Thyroid gland (tissue), 4 donors: ENCODE measurements around the gene FNDC3B.

Experiments used
- CTCF ChIP-seq, 6 experiments: fragments of 200-600 bp in 3 of 6; fragments of 450-650 bp in 3 of 6; sonication (generic) in 3 of 6; IDR thresholded peaks; one replicate each; pipeline ENCODE4 v1.5.1; 2016 to 2019; ENCODE audit warnings: antibody characterized with exemption in 6 of 6, mild to moderate bottlenecking in 2 of 6, inconsistent platforms in 1 of 6, moderate library complexity in 1 of 6
- POLR2A ChIP-seq, 2 donors: fragments of 450-650 bp; IDR thresholded peaks; one replicate each; pipeline ENCODE4 v1.6.1; 2017; ENCODE audit warnings: antibody characterized with exemption in 2 of 2, mild to moderate bottlenecking in 2 of 2, moderate library complexity in 1 of 2

DNA sequence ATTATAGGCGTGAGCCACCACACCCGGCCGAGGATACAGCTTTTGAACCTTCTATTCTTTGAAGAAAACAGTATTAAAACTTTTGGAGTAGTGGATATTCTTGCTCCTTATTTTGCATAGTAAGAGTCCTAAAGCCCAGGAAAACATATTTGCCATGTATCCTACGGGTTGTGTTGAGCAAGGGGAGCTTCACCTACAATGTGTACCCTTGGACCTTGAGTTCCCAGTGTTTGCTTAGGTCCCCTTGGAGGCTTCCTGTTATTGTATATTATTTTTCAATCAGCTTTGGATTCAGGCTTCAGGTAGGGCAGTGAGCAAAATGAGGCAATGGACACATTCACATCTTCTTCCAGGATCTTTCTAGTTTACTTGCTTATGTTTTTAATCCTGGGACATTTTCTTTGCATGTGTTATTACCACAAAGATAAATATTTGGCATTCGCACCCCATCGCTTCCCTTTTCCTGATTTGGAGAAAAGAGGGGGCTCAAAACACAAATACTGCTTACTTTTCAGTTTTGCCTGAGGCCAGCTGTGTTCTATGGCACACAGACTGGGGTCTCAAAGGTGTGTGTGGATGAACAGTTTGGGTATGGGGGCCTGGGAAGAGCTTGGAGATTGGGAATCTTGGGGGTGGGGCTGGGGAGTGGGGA is 88.7 kb downstream of the FNDC3B start:
- TF ChIP-seq CTCF (IDR thresholded peaks at IDR 0.05) (no peak), POLR2A (IDR thresholded peaks at IDR 0.05) (no peak)
